ENCODE results near the gene TNIP2. TPM values are rescaled to one million over a fixed set of nuclear protein-coding genes. Genes with fewer than 3 reads are reported as not detected.

TNIP2 gene, protein sequence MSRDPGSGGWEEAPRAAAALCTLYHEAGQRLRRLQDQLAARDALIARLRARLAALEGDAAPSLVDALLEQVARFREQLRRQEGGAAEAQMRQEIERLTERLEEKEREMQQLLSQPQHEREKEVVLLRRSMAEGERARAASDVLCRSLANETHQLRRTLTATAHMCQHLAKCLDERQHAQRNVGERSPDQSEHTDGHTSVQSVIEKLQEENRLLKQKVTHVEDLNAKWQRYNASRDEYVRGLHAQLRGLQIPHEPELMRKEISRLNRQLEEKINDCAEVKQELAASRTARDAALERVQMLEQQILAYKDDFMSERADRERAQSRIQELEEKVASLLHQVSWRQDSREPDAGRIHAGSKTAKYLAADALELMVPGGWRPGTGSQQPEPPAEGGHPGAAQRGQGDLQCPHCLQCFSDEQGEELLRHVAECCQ
- 10 to 100 TPM; 37.9 to 42.5 (median 40.3) TPM for total RNA-seq

DNA sequence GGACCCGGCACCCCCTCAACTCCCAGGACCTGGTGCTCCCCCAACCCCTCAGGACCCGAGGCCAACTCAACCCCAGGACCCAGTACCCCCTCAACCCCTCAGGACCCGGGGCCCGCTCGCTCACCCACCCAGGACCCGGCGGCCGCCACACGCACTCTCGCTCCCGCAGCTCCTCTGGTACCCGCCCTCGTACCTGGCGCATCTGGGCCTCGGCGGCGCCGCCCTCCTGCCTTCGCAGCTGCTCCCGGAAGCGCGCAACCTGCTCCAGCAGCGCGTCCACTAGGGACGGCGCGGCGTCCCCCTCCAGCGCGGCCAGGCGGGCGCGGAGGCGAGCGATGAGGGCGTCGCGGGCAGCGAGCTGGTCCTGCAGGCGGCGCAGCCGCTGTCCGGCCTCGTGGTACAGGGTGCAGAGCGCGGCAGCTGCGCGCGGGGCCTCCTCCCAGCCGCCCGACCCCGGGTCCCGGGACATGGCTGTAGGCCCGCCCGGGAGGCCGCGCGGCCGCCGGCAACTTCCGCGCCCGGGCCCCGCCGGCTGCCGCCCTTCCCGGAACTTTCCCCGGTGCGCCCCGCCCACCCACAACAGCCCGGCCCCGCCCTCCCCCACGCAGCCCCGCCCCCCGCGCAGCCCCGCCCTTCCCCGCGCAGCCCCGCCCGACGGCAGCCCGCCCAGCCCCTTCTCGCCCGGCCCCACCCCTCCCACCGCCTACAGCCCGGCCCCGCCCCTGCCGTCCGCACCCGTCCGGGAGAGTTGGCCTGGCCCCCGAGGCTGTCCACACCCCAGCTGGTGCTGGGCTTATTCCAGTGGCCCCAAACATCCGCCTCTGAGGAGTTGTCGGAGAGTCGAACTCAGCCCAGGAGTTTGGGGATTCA is at the start of gene TNIP2:
Gene TNIP2 (minus strand): TSS at position 516 of the 870 bp plus-strand sequence. CDS start 47 bp downstream, at position 469.
- peak within 1 kb of the TSS; percentile 78 for H3K4me3 ChIP-seq (ENCODE audit: low read depth, poor library complexity, severe bottlenecking)
- intact Hi-C loops (cut with DNase I; ENCODE audit: low total_unique reads), result no loop called here
- TF ChIP-seq POLR2A (IDR thresholded peaks at IDR 0.05), result no peak
- DNase-seq (ENCODE audit: low spot score in 2 of 2), result peak; percentile 78 to 97
- WGBS, 2 donors, result 0 to 1% methylated on average over 16 to 42 of the region's 96 CpGs

DNA sequence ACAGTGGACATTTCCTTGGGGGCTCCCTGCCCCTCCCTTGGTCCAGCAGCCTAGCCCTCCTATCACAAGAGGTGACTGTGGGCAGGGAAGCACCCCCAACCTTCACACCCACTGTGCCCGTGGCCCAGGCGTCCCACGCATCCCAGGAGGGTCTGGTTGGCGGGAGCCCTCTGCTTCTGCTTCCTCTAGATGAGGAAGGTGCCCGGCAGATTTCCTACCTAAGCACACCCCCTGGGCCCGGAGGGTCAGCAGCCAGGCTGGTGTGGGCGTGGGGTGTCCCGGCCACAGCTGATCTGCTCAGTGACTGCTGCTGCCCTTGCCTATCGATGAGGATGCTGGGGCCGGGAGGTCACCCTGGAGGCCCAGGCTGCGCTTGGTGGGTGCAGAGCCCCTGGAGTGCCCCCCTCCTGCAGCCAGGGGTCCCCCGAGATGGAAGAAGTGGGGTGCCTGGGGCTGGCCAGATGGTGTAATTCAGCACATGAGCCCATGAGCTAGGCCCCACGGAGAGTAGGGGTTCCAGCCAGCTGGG is 48.9 kb upstream of the TNIP2 start:
- intact Hi-C loops (cut with DNase I; ENCODE audit: low total_unique reads), result no loop called here
- 61 to 71% methylated on average over 6 to 13 of the region's 13 CpGs for WGBS, 2 donors
- peak in 1 of 2 donors; percentile 91 for DNase-seq (ENCODE audit: low spot score in 2 of 2)
- no peak overlapping the region for H3K4me3 ChIP-seq (ENCODE audit: low read depth, poor library complexity, severe bottlenecking)
- TF ChIP-seq, protein P1, sequence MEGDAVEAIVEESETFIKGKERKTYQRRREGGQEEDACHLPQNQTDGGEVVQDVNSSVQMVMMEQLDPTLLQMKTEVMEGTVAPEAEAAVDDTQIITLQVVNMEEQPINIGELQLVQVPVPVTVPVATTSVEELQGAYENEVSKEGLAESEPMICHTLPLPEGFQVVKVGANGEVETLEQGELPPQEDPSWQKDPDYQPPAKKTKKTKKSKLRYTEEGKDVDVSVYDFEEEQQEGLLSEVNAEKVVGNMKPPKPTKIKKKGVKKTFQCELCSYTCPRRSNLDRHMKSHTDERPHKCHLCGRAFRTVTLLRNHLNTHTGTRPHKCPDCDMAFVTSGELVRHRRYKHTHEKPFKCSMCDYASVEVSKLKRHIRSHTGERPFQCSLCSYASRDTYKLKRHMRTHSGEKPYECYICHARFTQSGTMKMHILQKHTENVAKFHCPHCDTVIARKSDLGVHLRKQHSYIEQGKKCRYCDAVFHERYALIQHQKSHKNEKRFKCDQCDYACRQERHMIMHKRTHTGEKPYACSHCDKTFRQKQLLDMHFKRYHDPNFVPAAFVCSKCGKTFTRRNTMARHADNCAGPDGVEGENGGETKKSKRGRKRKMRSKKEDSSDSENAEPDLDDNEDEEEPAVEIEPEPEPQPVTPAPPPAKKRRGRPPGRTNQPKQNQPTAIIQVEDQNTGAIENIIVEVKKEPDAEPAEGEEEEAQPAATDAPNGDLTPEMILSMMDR (IDR thresholded peaks at IDR 0.05), result no peak
- no peak for TF ChIP-seq POLR2A (IDR thresholded peaks at IDR 0.05)

DNA sequence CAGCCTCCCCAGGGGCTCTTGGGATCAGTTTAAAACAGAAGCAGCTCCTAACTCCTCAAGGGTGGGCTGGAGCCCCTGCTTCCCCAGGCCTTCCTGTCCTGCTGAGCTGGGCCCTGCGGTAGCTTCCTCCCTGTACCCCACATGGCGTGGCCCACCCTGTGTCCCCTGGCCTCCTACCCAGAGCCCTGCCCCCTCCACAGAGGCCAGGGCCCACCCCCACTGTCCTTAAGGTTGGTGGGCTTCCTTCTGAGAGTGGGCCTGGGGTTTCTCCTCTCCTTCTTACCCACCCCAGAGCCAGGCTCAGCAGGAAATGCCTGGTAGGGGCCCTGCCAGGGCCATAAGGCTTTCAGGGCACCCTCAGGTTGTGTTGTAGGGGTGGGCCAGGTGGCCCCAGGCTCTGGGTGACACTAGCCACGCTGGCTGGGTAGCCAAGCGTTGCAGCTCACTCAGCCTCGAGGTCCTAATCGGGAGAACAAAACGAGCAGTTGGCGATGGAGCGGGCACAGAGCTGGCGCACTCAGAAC is 48.4 kb upstream of the TNIP2 start:
- no peak overlapping the region for H3K4me3 ChIP-seq (ENCODE audit: low read depth, poor library complexity, severe bottlenecking)
- peak in 1 of 2 donors; percentile 86 for DNase-seq (ENCODE audit: low spot score in 2 of 2)
- TF ChIP-seq POLR2A (IDR thresholded peaks at IDR 0.05), result no peak
- TF ChIP-seq, protein P1 (IDR thresholded peaks at IDR 0.05), result no peak
- intact Hi-C loops (cut with DNase I; ENCODE audit: low total_unique reads), result no loop called here
- WGBS, 2 donors, result 59 to 91% methylated on average over 9 to 10 of the region's 10 CpGs

DNA sequence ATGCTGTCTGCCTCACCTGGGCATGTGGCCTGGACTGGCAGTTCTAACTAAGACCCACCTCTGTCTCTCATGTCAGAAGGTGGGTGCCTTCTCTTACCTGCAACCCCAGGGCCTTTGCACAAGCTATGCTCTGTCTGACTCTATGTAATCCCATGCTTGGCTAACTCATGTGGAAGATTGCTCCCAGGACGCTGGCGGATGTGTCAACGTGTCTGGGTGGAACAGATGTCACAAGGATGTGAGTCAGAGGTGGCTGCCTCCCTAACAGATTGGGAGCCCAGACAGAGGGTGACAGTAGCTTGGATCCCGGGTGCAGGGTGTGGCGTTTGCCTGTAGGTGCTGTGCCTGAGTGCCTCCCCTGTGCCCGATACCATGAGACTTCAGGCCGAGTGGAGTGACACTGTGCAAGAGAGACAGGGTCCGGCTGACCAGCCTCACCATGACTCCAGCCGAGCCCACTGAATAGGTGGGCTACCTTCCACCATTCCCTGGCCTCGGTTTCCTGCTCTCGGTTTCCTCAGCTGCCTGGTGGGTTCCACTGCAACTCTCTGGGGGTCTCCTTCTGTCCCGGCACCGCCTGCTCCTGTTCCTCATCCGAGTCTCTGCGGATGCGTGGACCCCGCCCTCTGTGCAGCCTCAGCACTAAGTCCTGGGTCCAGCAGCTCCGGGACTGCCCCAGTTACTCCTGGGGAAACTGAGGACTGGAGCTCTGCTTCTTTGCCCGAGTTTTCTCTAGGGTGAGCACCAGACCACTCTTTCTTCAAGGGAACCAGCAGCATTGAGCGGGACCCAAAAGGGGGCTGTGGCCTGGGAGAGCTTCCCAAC is 47.7 kb upstream of the TNIP2 start:
- 57 to 59% methylated on average over 18 to 20 of the region's 20 CpGs for WGBS, 2 donors
- H3K4me3 ChIP-seq (ENCODE audit: low read depth, poor library complexity, severe bottlenecking), result no peak overlapping the region
- DNase-seq (ENCODE audit: low spot score in 2 of 2), result peak; percentile 90 to 94
- intact Hi-C loops (cut with DNase I; ENCODE audit: low total_unique reads), result no loop called here
- TF ChIP-seq, protein P1 (IDR thresholded peaks at IDR 0.05), result no peak
- TF ChIP-seq POLR2A (IDR thresholded peaks at IDR 0.05), result no peak

DNA sequence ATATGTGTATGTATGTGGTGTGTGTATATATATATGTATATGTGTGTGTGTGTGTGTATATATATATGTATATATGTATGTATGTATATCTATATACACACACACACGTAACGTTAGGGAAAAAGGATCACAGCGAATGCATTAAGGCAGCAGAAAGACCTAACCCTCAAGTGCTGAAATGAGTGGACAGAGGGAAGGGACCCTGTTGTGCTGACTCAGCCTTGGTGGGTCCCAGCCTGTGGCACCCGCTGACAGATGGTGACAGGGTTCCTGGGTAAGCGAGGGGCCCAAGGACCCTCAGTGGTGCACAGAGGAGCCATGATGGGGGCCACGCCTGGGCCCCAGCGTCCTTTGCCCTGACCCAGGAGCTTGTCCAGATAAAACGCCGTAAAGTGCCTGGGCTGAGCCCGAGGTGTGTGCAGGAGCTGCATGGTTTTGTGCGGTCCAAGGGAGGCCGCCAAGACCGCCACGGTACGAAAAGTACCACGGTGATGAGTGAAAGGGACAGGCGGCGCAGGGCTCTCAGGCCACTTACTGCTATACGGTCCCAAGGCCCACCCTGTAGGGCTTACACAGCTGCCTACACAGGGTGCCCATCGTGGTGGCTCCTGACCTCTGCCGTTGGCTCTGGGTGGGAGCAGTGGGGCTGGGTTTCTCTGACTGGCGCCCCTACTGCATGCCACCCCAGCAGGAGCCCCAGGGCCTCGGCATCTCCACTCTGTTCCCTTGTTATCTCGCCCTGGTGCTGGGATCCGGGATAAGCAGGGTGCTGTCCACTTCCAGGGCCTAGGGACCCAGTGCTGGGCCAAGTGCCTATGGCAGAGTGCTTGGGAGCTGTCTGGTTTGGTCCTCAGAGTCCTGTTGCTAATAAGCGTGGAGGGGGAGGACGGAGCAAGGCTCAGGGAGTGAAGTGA is 46.7 kb upstream of the TNIP2 start:
- intact Hi-C loops (cut with DNase I; ENCODE audit: low total_unique reads), result no loop called here
- TF ChIP-seq, protein P1 (IDR thresholded peaks at IDR 0.05), result no peak
- 92 to 94% methylated on average over 24 to 27 of the region's 27 CpGs for WGBS, 2 donors
- peak in 1 of 2 donors; percentile 85 for DNase-seq (ENCODE audit: low spot score in 2 of 2)
- H3K4me3 ChIP-seq (ENCODE audit: low read depth, poor library complexity, severe bottlenecking), result no peak overlapping the region

Data from lower leg skin (tissue), 4 donors.